Measurements from ENCODE around the gene HIVEP3.

DNA sequence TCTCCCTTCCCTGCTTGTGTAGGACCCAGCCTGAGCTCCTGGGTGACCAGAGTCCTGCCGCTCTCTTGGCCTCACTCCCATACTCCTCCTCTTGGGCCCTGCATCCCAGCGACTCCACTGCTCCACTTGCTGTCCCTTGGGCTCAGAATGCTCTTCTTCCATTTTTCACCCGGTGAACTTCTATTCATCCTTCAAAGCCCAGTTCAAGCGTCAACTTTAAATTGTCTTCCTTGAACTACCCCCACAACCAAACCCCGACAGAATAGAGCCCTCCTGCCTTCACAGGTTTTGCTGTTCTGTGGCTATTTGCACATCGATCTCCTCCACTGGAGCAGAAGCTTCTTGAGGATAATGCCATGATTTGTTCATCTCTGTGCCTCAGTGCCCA lies 218.9 kb downstream of the HIVEP3 start:
- TF ChIP-seq, protein P1, sequence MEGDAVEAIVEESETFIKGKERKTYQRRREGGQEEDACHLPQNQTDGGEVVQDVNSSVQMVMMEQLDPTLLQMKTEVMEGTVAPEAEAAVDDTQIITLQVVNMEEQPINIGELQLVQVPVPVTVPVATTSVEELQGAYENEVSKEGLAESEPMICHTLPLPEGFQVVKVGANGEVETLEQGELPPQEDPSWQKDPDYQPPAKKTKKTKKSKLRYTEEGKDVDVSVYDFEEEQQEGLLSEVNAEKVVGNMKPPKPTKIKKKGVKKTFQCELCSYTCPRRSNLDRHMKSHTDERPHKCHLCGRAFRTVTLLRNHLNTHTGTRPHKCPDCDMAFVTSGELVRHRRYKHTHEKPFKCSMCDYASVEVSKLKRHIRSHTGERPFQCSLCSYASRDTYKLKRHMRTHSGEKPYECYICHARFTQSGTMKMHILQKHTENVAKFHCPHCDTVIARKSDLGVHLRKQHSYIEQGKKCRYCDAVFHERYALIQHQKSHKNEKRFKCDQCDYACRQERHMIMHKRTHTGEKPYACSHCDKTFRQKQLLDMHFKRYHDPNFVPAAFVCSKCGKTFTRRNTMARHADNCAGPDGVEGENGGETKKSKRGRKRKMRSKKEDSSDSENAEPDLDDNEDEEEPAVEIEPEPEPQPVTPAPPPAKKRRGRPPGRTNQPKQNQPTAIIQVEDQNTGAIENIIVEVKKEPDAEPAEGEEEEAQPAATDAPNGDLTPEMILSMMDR (IDR thresholded peaks at IDR 0.05; ENCODE audit: insufficient read depth, low read depth, low read length): no peak
- TF ChIP-seq EZH2 (IDR thresholded peaks at IDR 0.05; ENCODE audit: insufficient read depth, low read length): no peak

All from astrocyte (in vitro differentiated cells and primary cell).